ENCODE measurements around the gene DIPK1A. TPM values are rescaled to one million over a fixed set of nuclear protein-coding genes. Genes with fewer than 3 reads are reported as not detected.
A peak's percentile ranks its signal among the peaks of the same experiment; 100 is the strongest.

The DIPK1A gene
- total RNA-seq, 4 donors from 2014 or later = 3.1 to 6.9 (median 4.7) TPM

DNA sequence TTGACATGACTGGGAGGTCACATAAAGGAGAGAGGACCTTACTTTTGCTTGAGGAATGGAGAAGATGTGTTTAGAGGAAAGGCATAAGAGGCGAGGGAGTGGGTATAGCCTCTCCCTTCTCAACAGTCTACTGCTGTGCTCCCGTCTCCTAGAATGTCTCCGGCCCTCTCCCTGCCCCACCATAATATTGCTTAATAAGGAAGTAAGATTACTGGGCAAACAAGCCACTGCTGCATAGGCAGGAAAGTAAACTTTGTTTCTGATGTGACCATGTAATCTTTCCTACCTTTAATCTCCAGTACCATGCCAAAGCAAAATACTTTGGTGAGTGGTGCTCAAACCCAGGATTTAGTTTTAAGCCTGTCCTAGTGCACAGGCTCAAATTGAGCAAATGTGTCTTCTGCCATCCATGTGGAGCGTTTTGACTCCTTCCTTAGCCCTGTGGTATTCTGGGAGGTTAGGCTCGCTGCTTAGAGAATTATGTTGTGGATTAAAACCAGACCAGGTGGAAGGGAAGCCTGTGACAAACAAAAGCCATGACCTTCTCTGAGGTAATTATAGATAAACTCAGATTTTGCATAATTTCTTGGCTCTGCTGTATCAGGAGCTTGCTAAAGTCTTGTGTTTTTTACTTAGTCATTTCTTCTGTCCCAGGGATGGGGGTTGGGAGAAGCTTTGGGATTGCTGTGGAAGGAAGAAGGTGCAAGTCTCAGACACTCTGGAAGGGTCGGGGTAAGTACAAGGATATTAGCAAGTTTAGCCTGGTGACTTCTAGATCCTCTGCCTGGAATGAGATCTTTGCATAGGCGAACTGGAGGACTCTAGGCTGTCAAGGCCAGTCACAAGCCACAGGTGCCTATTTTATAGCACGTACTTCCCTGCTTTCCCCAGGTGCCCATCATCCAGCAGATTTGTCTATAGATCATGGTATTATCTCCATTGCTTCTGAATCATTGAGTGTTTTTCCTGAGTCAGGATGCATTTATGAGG is 34.5 kb upstream of the DIPK1A start:
- Histone ChIP-seq H3K4me1 (peaks cover 0 to 8% (median 4%) of the 10 kb centered on the region in 4 donors), H3K27me3 (no peaks in the 10 kb centered on the region), H3K36me3 (no peaks in the 10 kb centered on the region), H3K27ac (no peak overlapping the region), H3K9me3 (no peaks in the 10 kb centered on the region), H3K4me3 (no peak overlapping the region)
- no peak for DNase-seq (ENCODE audit: low spot score in 2 of 2)
- TF ChIP-seq EP300 (IDR thresholded peaks at IDR 0.05) = no peak
- TF ChIP-seq, protein P1, sequence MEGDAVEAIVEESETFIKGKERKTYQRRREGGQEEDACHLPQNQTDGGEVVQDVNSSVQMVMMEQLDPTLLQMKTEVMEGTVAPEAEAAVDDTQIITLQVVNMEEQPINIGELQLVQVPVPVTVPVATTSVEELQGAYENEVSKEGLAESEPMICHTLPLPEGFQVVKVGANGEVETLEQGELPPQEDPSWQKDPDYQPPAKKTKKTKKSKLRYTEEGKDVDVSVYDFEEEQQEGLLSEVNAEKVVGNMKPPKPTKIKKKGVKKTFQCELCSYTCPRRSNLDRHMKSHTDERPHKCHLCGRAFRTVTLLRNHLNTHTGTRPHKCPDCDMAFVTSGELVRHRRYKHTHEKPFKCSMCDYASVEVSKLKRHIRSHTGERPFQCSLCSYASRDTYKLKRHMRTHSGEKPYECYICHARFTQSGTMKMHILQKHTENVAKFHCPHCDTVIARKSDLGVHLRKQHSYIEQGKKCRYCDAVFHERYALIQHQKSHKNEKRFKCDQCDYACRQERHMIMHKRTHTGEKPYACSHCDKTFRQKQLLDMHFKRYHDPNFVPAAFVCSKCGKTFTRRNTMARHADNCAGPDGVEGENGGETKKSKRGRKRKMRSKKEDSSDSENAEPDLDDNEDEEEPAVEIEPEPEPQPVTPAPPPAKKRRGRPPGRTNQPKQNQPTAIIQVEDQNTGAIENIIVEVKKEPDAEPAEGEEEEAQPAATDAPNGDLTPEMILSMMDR (IDR thresholded peaks at IDR 0.05) = no peak
- no peak for TF ChIP-seq POLR2A (IDR thresholded peaks at IDR 0.05)
- WGBS, 2 donors = 79 to 87% methylated on average over 8 of the region's 8 CpGs

DNA sequence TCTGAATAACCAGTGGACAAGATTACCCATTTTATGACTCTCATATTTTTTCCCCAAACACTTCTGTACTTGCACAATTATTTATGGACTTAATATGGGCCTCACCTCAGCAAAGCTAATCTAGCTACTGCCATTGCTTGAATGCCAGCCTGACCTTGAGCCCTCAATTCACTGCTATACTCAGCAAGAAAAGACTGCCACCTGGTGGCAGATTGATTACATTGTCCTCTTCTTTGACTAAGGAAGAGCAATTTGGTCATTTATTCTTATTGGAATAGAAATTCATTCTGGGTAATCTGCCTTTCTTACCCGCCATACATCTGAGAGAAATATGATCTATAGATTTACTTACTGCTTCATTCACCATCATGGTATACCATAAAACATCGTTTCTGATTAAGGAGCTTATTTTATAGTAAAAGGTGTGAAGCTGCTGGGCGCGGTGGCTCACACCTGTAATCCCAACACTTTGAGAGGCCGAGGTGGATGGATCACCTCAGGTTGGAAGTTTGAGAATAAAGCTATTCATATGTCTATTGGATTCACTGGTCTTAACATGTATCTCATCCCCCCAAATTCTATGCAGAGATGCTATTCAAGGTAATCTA is 32.9 kb upstream of the DIPK1A start:
- no peak overlapping the region for H3K27ac ChIP-seq
- no peaks in the 10 kb centered on the region for H3K4me1 ChIP-seq
- no peaks in the 10 kb centered on the region for H3K36me3 ChIP-seq
- DNase-seq (ENCODE audit: low spot score in 2 of 2) = peak; percentile 16 to 91
- TF ChIP-seq, protein P1 (IDR thresholded peaks at IDR 0.05) = peak; percentile 74 to 92 (median 79)
- TF ChIP-seq EP300 (IDR thresholded peaks at IDR 0.05) (no peak), POLR2A (IDR thresholded peaks at IDR 0.05) (no peak)
- no peak overlapping the region for H3K4me3 ChIP-seq
- no peaks in the 10 kb centered on the region for H3K9me3 ChIP-seq
- no peaks in the 10 kb centered on the region for H3K27me3 ChIP-seq
- WGBS, 2 donors = 58 to 60% methylated on average over 5 of the region's 5 CpGs

DNA sequence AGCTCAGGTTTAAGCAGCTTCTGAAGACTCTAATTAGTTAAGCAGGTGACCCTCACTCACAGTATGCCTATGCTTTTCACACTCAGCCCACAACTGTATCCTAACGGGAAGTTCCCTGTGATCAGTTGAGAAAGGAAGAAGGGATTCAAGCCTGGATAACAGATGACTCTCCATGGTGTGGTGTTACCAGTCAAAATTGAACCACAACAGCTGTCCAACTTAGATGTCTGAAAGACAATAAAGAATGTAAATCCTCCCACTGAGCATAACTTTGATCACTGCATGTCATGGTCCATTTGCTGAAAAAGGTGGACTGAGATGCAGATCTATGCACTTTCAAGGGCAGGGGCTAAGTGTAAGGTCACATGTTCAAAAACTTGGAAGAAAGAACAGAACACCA is 32.3 kb upstream of the DIPK1A start:
- Histone ChIP-seq H3K4me3 (no peak overlapping the region), H3K9me3 (no peaks in the 10 kb centered on the region), H3K27me3 (no peaks in the 10 kb centered on the region), H3K36me3 (no peaks in the 10 kb centered on the region), H3K27ac (no peak overlapping the region), H3K4me1 (no peaks in the 10 kb centered on the region)
- TF ChIP-seq POLR2A (IDR thresholded peaks at IDR 0.05) (no peak), EP300 (IDR thresholded peaks at IDR 0.05) (no peak)
- TF ChIP-seq, protein P1 (IDR thresholded peaks at IDR 0.05) = no peak
- no peak for DNase-seq (ENCODE audit: low spot score in 2 of 2)
- WGBS, 2 donors = 85 to 95% methylated on average over 1 of the region's 1 CpG

DNA sequence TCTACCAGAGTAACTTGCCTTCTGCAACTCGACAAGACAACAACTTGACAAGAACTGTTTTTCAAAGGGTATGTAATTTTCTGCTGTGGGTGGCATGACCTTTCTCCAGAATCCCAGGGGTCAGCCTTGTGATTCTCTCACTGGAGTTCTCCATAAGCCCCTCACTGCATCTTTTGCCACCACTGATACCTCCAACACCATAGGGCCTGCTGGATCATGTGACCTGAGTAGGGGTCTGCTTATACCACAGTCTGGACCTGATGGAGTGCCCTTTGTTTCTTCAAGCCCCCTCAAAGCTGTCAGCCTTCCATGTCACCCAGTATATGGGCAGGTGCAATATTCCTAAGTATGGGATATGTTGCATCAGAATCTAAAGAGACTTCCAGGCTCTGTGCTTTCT is 31.6 kb upstream of the DIPK1A start:
- Histone ChIP-seq H3K4me1 (no peaks in the 10 kb centered on the region), H3K27me3 (no peaks in the 10 kb centered on the region), H3K4me3 (no peak overlapping the region), H3K36me3 (no peaks in the 10 kb centered on the region), H3K9me3 (no peaks in the 10 kb centered on the region), H3K27ac (no peak overlapping the region)
- no peak for DNase-seq (ENCODE audit: low spot score in 2 of 2)
- WGBS, 2 donors = 55 to 67% methylated on average over 1 of the region's 1 CpG
- TF ChIP-seq POLR2A (IDR thresholded peaks at IDR 0.05) = no peak
- TF ChIP-seq EP300 (IDR thresholded peaks at IDR 0.05) = no peak
- TF ChIP-seq, protein P1 (IDR thresholded peaks at IDR 0.05) = no peak

DNA sequence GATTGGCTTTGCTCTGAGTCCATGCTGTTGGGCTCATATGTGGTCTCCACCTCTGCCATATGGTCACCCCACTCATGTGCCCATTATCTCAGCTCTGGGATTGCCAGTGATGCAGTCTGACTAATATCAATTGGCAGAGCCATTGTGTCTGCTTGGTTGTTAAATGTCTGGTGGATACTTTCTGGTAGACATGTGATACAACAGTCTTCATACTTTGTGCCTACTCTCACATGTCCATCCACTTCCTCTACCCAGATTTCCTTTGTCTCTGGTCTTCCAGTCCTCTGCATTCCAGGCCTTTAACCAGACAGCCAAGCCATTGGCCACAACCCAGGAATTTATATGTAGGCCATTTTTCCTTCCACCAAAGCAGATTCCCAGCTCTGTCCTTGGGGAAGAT is 30.8 kb upstream of the DIPK1A start:
- H3K4me3 ChIP-seq = no peak overlapping the region
- no peaks in the 10 kb centered on the region for H3K27me3 ChIP-seq
- no peaks in the 10 kb centered on the region for H3K36me3 ChIP-seq
- TF ChIP-seq, protein P1 (IDR thresholded peaks at IDR 0.05) = no peak
- TF ChIP-seq EP300 (IDR thresholded peaks at IDR 0.05) = no peak
- no peak for TF ChIP-seq POLR2A (IDR thresholded peaks at IDR 0.05)
- DNase-seq (ENCODE audit: low spot score in 2 of 2) = no peak
- H3K27ac ChIP-seq = no peak overlapping the region
- no peaks in the 10 kb centered on the region for H3K4me1 ChIP-seq
- no peaks in the 10 kb centered on the region for H3K9me3 ChIP-seq
